GM19238 (cell line): ENCODE measurements around the gene BICD1.
A peak's percentile ranks its signal among the peaks of the same experiment; 100 is the strongest.

Experiments
- DNase-seq: peaks from one replicate; pipeline ENCODE4 v3.0.0; 2011; ENCODE audit warnings: low spot score; ENCODE audit not compliant: insufficient read length

The BICD1 gene

GRCh38 chr12:32343496-32343895 lies 236.8 kb downstream of the BICD1 start:
- DNase-seq, result no peak

- no peak for DNase-seq
Measured at GRCh38 chr12:32344047-32344446, 237.4 kb downstream of the BICD1 start.

GRCh38 chr12:32353540-32353939 lies 246.9 kb downstream of the BICD1 start:
- no peak for DNase-seq

GRCh38 chr12:32357601-32358249 lies 251.1 kb downstream of the BICD1 start:
- no peak for DNase-seq

GRCh38 chr12:32360956-32361355 lies 254.3 kb downstream of the BICD1 start:
- DNase-seq, result no peak

- no peak for DNase-seq
Measured at GRCh38 chr12:32362892-32363291, 256.2 kb downstream of the BICD1 start.

GRCh38 chr12:32365473-32366064 lies 258.9 kb downstream of the BICD1 start:
- DNase-seq, result peak; percentile 10

GRCh38 chr12:32366714-32367113 lies 260.1 kb downstream of the BICD1 start:
- no peak for DNase-seq

GRCh38 chr12:32367381-32367780 lies 260.7 kb downstream of the BICD1 start:
- no peak for DNase-seq

- no peak for DNase-seq
Measured at GRCh38 chr12:32369202-32369601, 262.6 kb downstream of the BICD1 start.

GRCh38 chr12:32377344-32378055 lies 270.9 kb downstream of the BICD1 start:
- no peak for DNase-seq

GRCh38 chr12:32379213-32379612 lies 272.6 kb downstream of the BICD1 start:
- no peak for DNase-seq

GRCh38 chr12:32379667-32380066 lies 273.0 kb downstream of the BICD1 start:
- DNase-seq, result no peak

- DNase-seq, result no peak
Measured at GRCh38 chr12:32382226-32382625, 275.6 kb downstream of the BICD1 start.

- DNase-seq, result no peak
Measured at GRCh38 chr12:32390572-32391219, 284.0 kb downstream of the BICD1 start.

- DNase-seq, result no peak
Measured at GRCh38 chr12:32395026-32395425, 288.4 kb downstream of the BICD1 start.

GRCh38 chr12:32397696-32398095 lies 291.0 kb downstream of the BICD1 start:
- no peak for DNase-seq

- DNase-seq, result no peak
Measured at GRCh38 chr12:32398181-32398580, 291.5 kb downstream of the BICD1 start.

- no peak for DNase-seq
Measured at GRCh38 chr12:32398816-32399369, 292.2 kb downstream of the BICD1 start.

GRCh38 chr12:32399370-32400113 lies 292.9 kb downstream of the BICD1 start, which contains the start of gene FGD4:
FGD4 (plus strand) TSS chr12:32399558.
- DNase-seq, result peak; percentile 74

- DNase-seq, result no peak
Measured at GRCh38 chr12:32400114-32400672, 293.5 kb downstream of the BICD1 start.
